ENCODE results near the gene IL2RA. TPM values are rescaled to one million over a fixed set of nuclear protein-coding genes. Genes with fewer than 3 reads are reported as not detected.
"Not testable (repeated sequence)": the region's sequence is repeated elsewhere in the genome, so short reads cannot be mapped to it uniquely, and the experiment has no call there.

The IL2RA gene
- total RNA-seq, 1 experiment from 2014 or later = not detected

- no peak for DNase-seq (ENCODE audit: low read depth)
These were observed 78.4 kb downstream of the IL2RA start for GRCh38 chr10:5983774-5984173.

DNA sequence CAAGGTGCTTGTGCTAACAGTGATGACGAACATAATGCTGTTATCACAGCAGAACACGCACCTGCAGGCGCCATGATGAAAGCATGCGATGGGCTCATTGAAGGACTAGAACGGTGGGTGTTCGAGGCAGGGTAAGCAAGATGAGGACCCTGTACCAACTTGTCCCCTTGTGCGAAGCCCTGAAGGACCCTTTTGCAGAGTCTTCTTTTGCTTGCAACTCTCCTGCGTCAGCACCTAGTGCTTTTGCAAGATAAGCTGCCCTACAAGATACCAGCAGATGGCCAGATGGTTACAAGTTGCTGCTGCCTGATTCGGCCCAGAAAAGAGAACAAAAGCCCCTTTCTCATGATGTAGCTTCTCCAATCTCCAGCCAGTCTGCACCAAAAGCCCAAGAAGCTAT, 80.6 kb downstream of the IL2RA start:
- no peak for DNase-seq (ENCODE audit: low read depth)

DNA sequence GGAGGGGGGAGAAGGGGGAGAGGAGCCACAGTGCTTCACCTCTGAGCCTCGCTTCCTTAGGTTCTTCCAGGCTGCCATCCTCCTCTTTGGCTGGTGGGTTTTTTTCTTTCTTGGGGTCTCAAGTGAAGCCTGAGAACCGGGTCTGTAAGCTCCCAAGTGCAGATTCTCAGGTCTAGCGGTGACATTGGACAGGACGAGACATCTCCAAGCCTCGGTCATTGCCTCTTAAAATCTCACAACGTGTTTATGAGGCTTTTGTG, 84.0 kb downstream of the IL2RA start:
- no peak for DNase-seq (ENCODE audit: low read depth)

DNA sequence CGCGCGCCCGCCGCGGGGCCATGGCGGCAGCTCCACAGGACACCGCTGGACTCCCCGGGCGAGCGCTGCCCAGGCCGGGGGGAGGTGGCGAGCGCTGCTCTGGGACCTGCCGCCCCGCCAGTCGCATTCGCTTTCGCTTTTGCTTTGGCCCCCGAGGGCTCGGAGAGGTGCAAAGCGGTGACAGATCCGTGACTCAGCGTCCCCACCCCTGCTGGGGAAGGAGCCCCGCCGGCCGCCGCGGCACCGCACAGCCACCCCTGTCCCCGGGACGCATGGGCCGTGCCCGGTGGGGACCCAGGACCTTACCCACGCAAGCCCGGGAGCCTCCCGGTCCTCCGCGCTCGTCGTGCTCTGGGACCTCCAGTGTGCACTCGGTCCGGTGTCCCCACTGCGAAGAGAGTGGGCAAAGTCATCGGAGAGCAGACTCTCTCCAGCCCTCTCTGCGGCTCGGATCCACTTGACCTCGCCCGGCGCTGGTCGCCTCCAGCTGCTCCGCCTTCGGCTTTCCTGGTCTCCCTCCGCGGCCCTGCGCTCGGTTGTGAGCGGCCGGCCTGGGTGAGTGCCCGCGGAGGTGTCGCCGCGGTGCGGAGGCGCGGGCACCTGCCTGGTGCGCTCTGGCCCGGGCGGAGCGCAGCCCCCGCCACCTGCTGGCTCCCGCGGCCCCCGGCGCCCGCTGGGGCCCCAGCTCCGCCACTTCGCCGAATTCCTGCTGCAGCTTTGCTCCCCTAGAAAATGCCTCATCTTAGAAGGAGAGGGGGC, 84.5 kb downstream of the IL2RA start, which contains the start of gene IL15RA:
Gene IL15RA, minus strand, starts transcription at position 73 of the 759 bp plus-strand sequence. Its CDS starts 51 bp downstream, at position 22.
- peak; percentile 90 for DNase-seq (ENCODE audit: low read depth)

- DNase-seq (ENCODE audit: low read depth) = peak; percentile 44
These were observed 85.4 kb downstream of the IL2RA start for GRCh38 chr10:5976512-5977470.

GRCh38 chr10:5975641-5976473, 86.3 kb downstream of the IL2RA start:
- DNase-seq (ENCODE audit: low read depth) = peak; percentile 41

DNA sequence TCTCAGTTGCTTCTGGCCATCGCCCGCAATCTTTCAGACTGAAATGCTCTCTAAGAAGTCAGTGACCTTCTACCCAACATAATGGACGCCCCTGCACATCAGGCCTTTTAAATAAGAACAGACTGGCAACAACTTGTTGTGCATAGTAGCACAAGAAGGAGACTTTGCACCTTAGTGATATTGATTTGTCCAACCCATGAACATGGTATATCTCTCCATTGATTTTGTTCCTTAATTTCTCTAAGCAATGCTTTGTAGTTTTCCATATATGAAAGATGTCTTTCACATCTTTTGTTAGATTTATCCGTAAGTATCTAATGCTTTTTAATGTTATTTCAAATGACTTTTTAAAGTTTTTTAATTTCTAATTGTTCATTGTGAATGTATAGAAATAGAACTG, 89.1 kb downstream of the IL2RA start:
- no peak for DNase-seq (ENCODE audit: low read depth)

DNA sequence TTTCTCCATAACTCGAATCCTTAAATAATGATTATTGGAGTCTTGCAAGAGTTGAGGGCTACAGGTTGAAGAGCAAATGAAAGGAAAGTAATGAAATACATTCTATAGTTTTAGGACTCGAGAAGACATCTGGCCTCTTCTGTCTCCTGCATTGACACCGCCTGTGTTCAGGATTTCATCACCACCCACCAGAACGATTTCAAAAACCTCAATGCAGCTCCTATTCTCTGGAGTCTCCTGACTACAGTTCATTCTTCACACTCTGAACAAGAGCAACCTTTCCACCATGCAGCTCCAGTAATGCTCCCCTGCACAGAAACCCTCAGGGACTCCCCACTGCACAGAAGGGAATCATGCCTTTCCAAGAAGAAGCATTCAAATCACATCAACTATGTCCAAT, 90.3 kb downstream of the IL2RA start:
- DNase-seq (ENCODE audit: low read depth) = no peak

- DNase-seq (ENCODE audit: low read depth) = peak; percentile 40
These were observed 90.8 kb downstream of the IL2RA start for GRCh38 chr10:5971315-5971832.

DNA sequence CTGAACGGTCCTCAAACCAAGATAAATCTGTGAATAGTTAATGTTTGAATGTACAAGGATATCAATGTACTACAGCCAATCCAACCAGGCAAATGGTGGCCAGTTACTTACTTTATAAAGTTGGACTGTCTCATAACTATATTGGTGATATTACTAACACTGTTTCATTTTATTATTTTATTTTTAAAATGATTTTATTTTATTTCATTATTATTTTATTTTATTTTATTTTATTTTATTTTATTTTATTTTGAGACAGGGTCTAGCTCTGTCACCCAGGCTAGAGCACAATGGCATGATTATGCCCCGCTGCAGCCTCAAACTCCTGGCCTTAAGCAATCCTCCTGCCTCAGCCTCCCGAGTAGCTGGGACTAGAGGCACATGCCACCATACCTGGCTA, 91.6 kb downstream of the IL2RA start:
- DNase-seq (ENCODE audit: low read depth) = no peak

DNA sequence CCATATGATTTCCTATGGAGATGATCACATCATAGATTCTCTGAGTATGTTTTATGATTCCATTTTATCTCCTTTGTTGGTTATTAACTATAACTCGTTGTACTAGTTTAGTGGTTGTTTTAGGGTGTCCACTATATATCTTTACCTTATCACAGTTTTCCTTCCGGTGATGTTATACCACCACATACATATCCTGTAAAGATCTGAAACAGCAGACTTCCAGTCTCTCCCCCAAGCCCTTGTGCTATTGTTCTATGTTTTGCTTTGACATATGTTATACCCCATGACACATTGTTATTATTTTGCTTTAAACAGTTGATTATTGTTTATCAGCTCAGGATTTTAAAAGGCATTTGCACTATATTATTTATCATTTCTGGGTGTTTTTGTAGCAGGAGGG, 92.1 kb downstream of the IL2RA start:
- no peak for DNase-seq (ENCODE audit: low read depth)

DNA sequence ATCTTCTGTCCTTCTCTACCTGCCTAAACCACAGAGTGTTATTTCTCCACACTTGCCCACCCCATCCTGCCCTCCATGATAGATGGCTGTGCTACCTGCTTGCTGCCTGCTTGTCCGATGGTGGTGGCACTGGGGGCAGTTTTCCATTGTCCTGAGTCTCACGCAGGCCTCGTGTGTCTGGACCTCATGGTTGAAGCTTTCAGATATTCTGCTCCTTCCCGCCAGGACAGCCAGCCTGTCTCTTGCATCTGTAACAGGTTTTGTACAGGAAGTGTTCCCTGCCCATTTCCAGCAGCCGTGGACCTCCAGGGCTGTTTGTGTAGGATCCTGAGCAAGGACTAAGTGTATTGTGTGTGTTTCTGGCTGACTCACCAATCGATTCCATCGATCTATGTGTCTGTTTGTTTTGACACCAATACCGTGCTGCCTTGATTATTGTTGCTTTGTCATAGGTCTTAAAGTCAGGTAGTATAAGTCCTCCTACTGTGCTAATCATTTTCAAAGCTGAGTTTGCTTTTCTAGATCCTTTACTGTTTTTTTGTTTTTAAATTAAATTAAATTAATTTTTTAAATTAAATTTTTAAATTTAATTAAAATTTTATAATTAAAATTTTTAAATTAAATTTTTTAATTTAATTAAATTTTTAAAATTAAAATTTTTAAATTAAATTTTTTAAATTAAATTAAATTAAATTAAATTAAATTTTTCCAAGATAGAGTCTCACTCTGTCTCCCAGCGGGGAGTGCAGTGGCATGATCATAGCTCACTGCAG, 93.3 kb downstream of the IL2RA start:
- no peak for DNase-seq (ENCODE audit: low read depth)

- no peak for DNase-seq (ENCODE audit: low read depth)
These were observed 94.0 kb downstream of the IL2RA start for GRCh38 chr10:5968037-5968680.

- DNase-seq (ENCODE audit: low read depth) = no peak
These were observed 96.9 kb downstream of the IL2RA start for GRCh38 chr10:5965266-5965665.

DNA sequence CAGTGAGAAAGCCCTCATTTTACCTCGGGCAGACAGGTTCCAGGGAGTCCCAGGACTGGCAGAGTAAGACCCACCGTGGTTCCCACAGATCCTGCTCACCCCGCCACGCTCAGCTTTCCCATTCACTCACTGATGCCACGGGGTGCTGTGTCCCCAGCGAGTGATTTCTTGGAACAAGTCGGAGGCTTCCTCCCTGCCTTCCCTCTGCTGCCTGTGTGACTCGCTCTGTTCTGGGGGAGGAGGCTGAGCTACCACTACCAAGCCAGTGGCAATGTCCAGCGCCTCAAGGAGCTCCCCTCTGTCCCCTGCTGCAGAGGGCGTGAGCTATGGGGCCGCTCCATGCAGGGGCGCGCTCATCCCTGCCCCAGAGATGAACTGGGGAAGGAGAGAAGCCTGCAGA, 97.4 kb downstream of the IL2RA start:
- DNase-seq (ENCODE audit: low read depth) = no peak

DNA sequence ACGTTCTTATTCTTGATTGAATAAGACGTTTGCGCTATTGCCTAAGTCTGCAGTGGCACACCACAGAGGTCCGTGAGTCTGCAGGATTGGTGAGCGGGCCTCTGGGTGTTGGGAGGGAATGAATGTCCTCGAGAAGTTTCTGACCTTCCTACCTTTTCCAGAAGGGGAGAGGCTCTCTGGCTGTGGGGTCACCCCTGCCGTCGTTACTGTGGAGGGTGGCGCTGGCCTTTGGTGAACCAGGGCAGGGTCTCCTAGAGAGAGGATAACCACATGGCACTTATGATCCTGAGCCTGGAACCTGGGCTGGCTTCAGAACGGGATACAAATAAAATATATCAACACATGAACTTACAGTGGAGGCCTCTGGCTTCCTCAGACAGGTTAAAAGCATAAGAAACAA, 98.6 kb downstream of the IL2RA start:
- no peak for DNase-seq (ENCODE audit: low read depth)

DNA sequence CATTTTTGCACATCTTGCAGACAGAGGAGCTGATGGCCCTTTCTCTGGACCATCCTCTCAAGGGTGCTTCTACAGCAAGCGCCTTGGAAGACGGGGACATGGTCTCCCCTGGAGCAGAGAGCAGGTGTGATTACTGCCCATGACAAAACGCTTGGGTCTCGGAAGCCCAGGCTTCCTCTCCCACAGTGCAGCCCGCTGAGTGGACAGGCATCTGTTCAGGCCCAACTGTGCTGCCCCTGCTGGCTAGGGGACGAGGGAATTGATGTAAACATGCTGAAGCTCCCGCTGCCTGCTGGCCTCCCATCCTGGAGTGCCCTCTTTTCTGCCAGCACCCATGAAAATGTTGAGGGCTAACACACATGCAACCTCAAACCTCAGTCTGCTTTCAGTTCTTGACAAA, 99.1 kb downstream of the IL2RA start:
- DNase-seq (ENCODE audit: low read depth) = no peak

DNA sequence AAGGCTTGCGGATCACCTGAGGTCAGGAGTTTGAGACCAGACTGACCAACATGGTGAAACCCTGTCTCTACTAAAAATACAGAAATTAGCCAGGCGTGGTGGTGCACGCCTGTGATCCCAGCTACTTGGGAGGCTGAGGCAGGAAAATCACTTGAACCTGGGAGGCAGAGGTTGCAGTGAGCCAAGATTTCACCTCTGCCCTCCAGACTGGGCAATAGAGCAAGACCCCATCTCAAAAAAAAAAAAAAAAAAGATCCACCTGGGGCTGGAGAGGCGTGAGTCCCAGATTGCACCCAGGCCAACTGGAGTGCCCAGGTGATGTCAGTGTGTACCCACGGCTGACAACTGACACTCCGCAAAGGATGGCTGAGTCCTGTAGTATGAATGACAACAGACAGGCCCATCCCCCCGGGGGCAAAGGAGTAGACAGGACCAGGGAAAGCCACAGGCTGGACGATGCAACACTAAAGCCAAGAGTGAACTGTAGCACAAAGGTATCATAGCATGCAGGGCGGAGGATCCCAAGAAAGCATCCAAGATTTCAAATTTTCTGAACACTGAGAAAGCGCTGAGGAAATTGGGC, 99.7 kb downstream of the IL2RA start:
- DNase-seq (ENCODE audit: low read depth) = not testable (repeated sequence)

- DNase-seq (ENCODE audit: low read depth) = no peak
These were observed 100.6 kb downstream of the IL2RA start for GRCh38 chr10:5961405-5962100.

DNA sequence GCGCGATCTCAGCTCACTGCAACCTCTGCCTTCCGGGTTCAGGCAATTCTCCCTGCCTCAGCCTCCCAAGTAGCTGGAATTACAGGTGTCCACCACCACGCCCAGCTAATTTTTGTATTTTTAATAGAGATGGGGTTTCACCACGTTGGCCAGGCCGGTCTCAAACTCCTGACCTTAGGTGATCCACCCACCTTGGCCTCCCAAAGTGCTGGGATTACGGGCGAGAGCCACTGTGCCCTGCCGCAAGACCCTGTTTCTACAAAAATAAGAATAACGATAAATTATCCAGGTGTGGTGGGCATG, 101.2 kb downstream of the IL2RA start:
- DNase-seq (ENCODE audit: low read depth) = not testable (repeated sequence)

Measured in Daoy (cell line).